GM23338 (cell line): ENCODE data around the gene TNNT1. TPM values are rescaled to one million over a fixed set of nuclear protein-coding genes. Genes with fewer than 3 reads are reported as not detected.

Experiments used
- ATAC-seq: fragments of 200-7000 bp; cut with Tn5 transposase; 3 replicates; pipeline ENCODE4 v1.9.1; 2020
- DNase-seq: peaks from one replicate; pipeline ENCODE4 v3.0.0-alpha.2; 2015; ENCODE audit warnings: low spot score
- H2AFZ ChIP-seq: fragments of 200-600 bp; sonication (generic); 2 replicates; pipeline ENCODE4 v1.8.0; 2016; ENCODE audit warnings: antibody characterized with exemption, mild to moderate bottlenecking, moderate library complexity
- H3F3A ChIP-seq: fragments of 200-600 bp; sonication (generic); replicated peaks from 2 replicates; pipeline ENCODE4 v1.8.0; 2017; ENCODE audit warnings: antibody characterized with exemption, mixed run types, low read depth
- H3K27ac ChIP-seq: fragments of 200-600 bp; sonication (generic); 2 replicates; pipeline ENCODE4 v1.6.1; 2016; ENCODE audit warnings: low read depth
- H3K27me3 ChIP-seq: fragments of 200-600 bp; sonication (generic); 2 replicates; pipeline ENCODE4 v1.8.0; 2016; ENCODE audit warnings: mild to moderate bottlenecking, mixed run types, moderate library complexity; ENCODE audit not compliant: insufficient read depth
- H3K36me3 ChIP-seq: fragments of 200-600 bp; sonication (generic); 2 replicates; pipeline ENCODE4 v1.8.0; 2016; ENCODE audit warnings: mild to moderate bottlenecking; ENCODE audit not compliant: insufficient read depth
- H3K4me1 ChIP-seq: fragments of 200-600 bp; sonication (generic); 2 replicates; pipeline ENCODE4 v1.8.0; 2016; ENCODE audit warnings: mild to moderate bottlenecking, moderate library complexity; ENCODE audit not compliant: insufficient read depth
- H3K4me2 ChIP-seq: fragments of 200-600 bp; sonication (generic); 2 replicates; pipeline ENCODE4 v1.7.1; 2017; ENCODE audit warnings: mixed run types
- H3K4me3 ChIP-seq: fragments of 200-600 bp; sonication (generic); 2 replicates; pipeline ENCODE4 v1.6.1; 2016; ENCODE audit warnings: mixed run types
- H3K79me2 ChIP-seq: fragments of 200-600 bp; sonication (generic); replicated peaks from 2 replicates; pipeline ENCODE4 v1.8.0; 2017; ENCODE audit warnings: mild to moderate bottlenecking; ENCODE audit not compliant: insufficient read depth
- H3K9me2 ChIP-seq: fragments of 200-600 bp; sonication (generic); 2 replicates; pipeline ENCODE4 v1.8.0; 2017; ENCODE audit not compliant: insufficient read depth
- H4K20me1 ChIP-seq: fragments of 200-600 bp; sonication (generic); replicated peaks from 2 replicates; pipeline ENCODE4 v1.8.0; 2017; ENCODE audit warnings: mild to moderate bottlenecking; ENCODE audit not compliant: insufficient read depth
- H3K27ac Mint-ChIP-seq: 2 replicates; pipeline ENCODE4 v1.8.0; 2020; ENCODE audit warnings: inconsistent platforms, mild to moderate bottlenecking, moderate library complexity, mixed read lengths
- H3K27me3 Mint-ChIP-seq: 3 replicates; pipeline ENCODE4 v1.8.0; 2022; ENCODE audit warnings: low read depth, mild to moderate bottlenecking, moderate library complexity, mixed read lengths, inconsistent platforms; ENCODE audit not compliant: insufficient read depth, poor library complexity
- H3K36me3 Mint-ChIP-seq: 3 replicates; pipeline ENCODE4 v1.8.0; 2021; ENCODE audit warnings: low read depth, mild to moderate bottlenecking, inconsistent platforms, moderate library complexity, mixed read lengths
- H3K4me1 Mint-ChIP-seq: 3 replicates; pipeline ENCODE4 v1.8.0; 2020; ENCODE audit warnings: mild to moderate bottlenecking, inconsistent platforms, mixed read lengths
- H3K4me3 Mint-ChIP-seq: 3 replicates; pipeline ENCODE4 v1.8.0; 2021; ENCODE audit warnings: moderate library complexity, mild to moderate bottlenecking, inconsistent platforms, mixed read lengths
- H3K9me3 Mint-ChIP-seq: 3 replicates; pipeline ENCODE4 v1.8.0; 2020; ENCODE audit warnings: moderate library complexity, mild to moderate bottlenecking, inconsistent platforms, mixed read lengths
- CREB1 ChIP-seq: fragments of 250-450 bp; sonication (Bioruptor Pico); IDR thresholded peaks from 2 replicates; pipeline ENCODE4 v1.5.0; 2020; ENCODE audit warnings: low read depth, mild to moderate bottlenecking, moderate library complexity
- CTCF ChIP-seq, 2 experiments: fragments of 200-600 bp in 1 of 2; sonication (generic) in 1 of 2; conservative IDR thresholded peaks; 2 replicates each; pipeline versions ENCODE4 v1.5.1 to v1.6.1; 2016 to 2017; ENCODE audit warnings: antibody characterized with exemption in 2 of 2, low read depth in 2 of 2, mild to moderate bottlenecking in 2 of 2, moderate library complexity in 1 of 2
- ETS1 ChIP-seq: IDR thresholded peaks from 2 replicates; pipeline ENCODE4 v1.6.1; 2016; ENCODE audit warnings: antibody characterized with exemption
- EZH2 ChIP-seq: fragments of 200-600 bp; sonication (generic); IDR thresholded peaks from one replicate; pipeline ENCODE4 v1.8.0; 2017; ENCODE audit warnings: antibody characterized with exemption, mild to moderate bottlenecking, low read depth; ENCODE audit not compliant: unreplicated experiment
- EZH2phosphoT487 ChIP-seq: fragments of 200-600 bp; sonication (generic); IDR thresholded peaks from one replicate; pipeline ENCODE4 v1.8.1; 2018; ENCODE audit warnings: antibody characterized with exemption; ENCODE audit not compliant: unreplicated experiment
- POLR2AphosphoS5 ChIP-seq: IDR thresholded peaks from 2 replicates; pipeline ENCODE4 v1.6.1; 2016; ENCODE audit warnings: antibody characterized with exemption, low read depth
- REST ChIP-seq: IDR thresholded peaks from one replicate; pipeline ENCODE4 v1.6.1; 2018; ENCODE audit warnings: antibody characterized with exemption; ENCODE audit not compliant: unreplicated experiment
- ZNF331 ChIP-seq: fragments of 250-450 bp; sonication (Bioruptor Pico); IDR thresholded peaks from 2 replicates; pipeline ENCODE4 v1.5.0; 2020; ENCODE audit warnings: low read depth, mild to moderate bottlenecking, moderate library complexity
- polyA plus RNA-seq: library from polyadenylated mRNA; unstranded; fragments of >200 nt; fragmentation: Nextera tagmentation; extraction: Ambion mirVana; gene quantifications from 2 replicates; pipeline ENCODE4 v1.2.1, GENCODE V29; 2016
- total RNA-seq: library from RNA; depleted of rRNA; stranded (reverse); fragments of >200 nt; shearing (Covaris generic); gene quantifications from 2 replicates; pipeline ENCODE4 v1.2.3, GENCODE V29; 2014

The TNNT1 gene
- total and polyA plus RNA-seq, 2 experiments from 2014 or later: 59.3 to 150 TPM

GRCh38 chr19:55112777-55113569 lies 36.0 kb downstream of the TNNT1 start:
- H3K9me3 Mint-ChIP-seq: no peaks in the 10 kb centered on the region; the same call in 2 of the 3 replicates
- Histone ChIP-seq H3K27ac (peak overlapping the region; percentile 86), H3K4me2 (0 out of 2 replicates have a peak overlapping the region, but pooled peaks have one; percentile 32), H3K36me3 (no peaks in the 10 kb centered on the region), H3K9me2 (no peaks in the 10 kb centered on the region), H3F3A (peaks cover 5% of the 10 kb centered on the region; the same call in 1 of the 2 replicates), H4K20me1 (peaks cover 37% of the 10 kb centered on the region), H3K79me2 (peaks cover 42% of the 10 kb centered on the region), H3K27me3 (no peaks in the 10 kb centered on the region), H3K4me3 (no peak overlapping the region), H3K4me1 (peaks cover 25% of the 10 kb centered on the region; the same call in 1 of the 2 replicates), H2AFZ (no peak overlapping the region)
- H3K27ac Mint-ChIP-seq: peak overlapping the region; percentile 67; the same call in 1 of the 2 replicates
- TF ChIP-seq CREB1 (CRISPR knock-in tag): no peak
- TF ChIP-seq CTCF (conservative IDR thresholded peaks at IDR 0.05; ENCODE audit: low read depth in 2 of 2): peak; percentile 37 to 55
- DNase-seq (peak; percentile 76), ATAC-seq (peak; percentile 16)
- H3K36me3 Mint-ChIP-seq: peaks cover 8% of the 10 kb centered on the region; the same call in 2 of the 3 replicates
- peaks cover 28% of the 10 kb centered on the region for H3K4me1 Mint-ChIP-seq
- peaks cover 12% of the 10 kb centered on the region for H3K27me3 Mint-ChIP-seq
- no peak overlapping the region for H3K4me3 Mint-ChIP-seq

GRCh38 chr19:55112246-55112776 lies 36.7 kb downstream of the TNNT1 start:
- TF ChIP-seq EZH2 (no peak), CREB1 (CRISPR knock-in tag) (no peak), ZNF331 (CRISPR knock-in tag) (no peak), POLR2AphosphoS5 (no peak), ETS1 (no peak), REST (no peak), EZH2phosphoT487 (no peak), CTCF (conservative IDR thresholded peaks at IDR 0.05; ENCODE audit: low read depth in 2 of 2) (no peak)
- peaks cover 7% of the 10 kb centered on the region for H3K27me3 Mint-ChIP-seq
- Histone ChIP-seq H3K79me2 (peaks cover 42% of the 10 kb centered on the region), H3K4me3 (no peak overlapping the region), H4K20me1 (peaks cover 38% of the 10 kb centered on the region), H3K4me2 (no peak overlapping the region), H3K4me1 (peaks cover 25% of the 10 kb centered on the region; the same call in 1 of the 2 replicates), H3K36me3 (no peaks in the 10 kb centered on the region), H3F3A (peaks cover 5% of the 10 kb centered on the region; the same call in 1 of the 2 replicates), H2AFZ (no peak overlapping the region), H3K9me2 (no peaks in the 10 kb centered on the region), H3K27ac (peak overlapping the region; percentile 55; the same call in 1 of the 2 replicates), H3K27me3 (no peaks in the 10 kb centered on the region)
- DNase-seq (no peak), ATAC-seq (no peak)
- peaks cover 8% of the 10 kb centered on the region; the same call in 2 of the 3 replicates for H3K36me3 Mint-ChIP-seq
- no peak overlapping the region for H3K27ac Mint-ChIP-seq
- peaks cover 28% of the 10 kb centered on the region for H3K4me1 Mint-ChIP-seq
- no peak overlapping the region for H3K4me3 Mint-ChIP-seq
- no peaks in the 10 kb centered on the region; the same call in 2 of the 3 replicates for H3K9me3 Mint-ChIP-seq
